Activated T-helper 2 cell treated with anti-CD3 and anti-CD28 coated beads, Interferon-gamma antibody, Interleukin-2, Interleukin-4, amounts not matched to agents 10 μg/mL and 5 μg/mL and 100 μg/mL, durations not matched to agents 14 hours and 24 hours and 36 hours (primary cell): ENCODE measurements around the gene PTHLH. TPM values are rescaled to one million over a fixed set of nuclear protein-coding genes. Genes with fewer than 3 reads are reported as not detected.

Source experiments
- DNase-seq: peaks from one replicate; pipeline ENCODE4 v3.0.0; 2021; ENCODE audit warnings: low spot score
- H3K27ac Mint-ChIP-seq: one replicate; pipeline ENCODE4 v1.8.0; 2021; ENCODE audit warnings: mixed read lengths
- H3K27me3 Mint-ChIP-seq: one replicate; pipeline ENCODE4 v1.8.0; 2021; ENCODE audit warnings: low read depth, mixed read lengths
- H3K36me3 Mint-ChIP-seq: one replicate; pipeline ENCODE4 v1.8.0; 2021; ENCODE audit warnings: low read depth, mixed read lengths
- H3K4me1 Mint-ChIP-seq: one replicate; pipeline ENCODE4 v1.8.0; 2021; ENCODE audit warnings: low read depth, mixed read lengths
- H3K4me3 Mint-ChIP-seq: one replicate; pipeline ENCODE4 v1.8.0; 2021; ENCODE audit warnings: low read depth, mild to moderate bottlenecking, moderate library complexity, mixed read lengths
- H3K9me3 Mint-ChIP-seq: one replicate; pipeline ENCODE4 v1.8.0; 2021; ENCODE audit warnings: mixed read lengths
- intact Hi-C: fragments of 100-400 bp; cut with micrococcal nuclease; formaldehyde crosslinking; loops from one replicate; pipeline ENCODE4 v1.15.1; 2023
- total RNA-seq: library from RNA; stranded (reverse); gene quantifications from 2 replicates; pipeline ENCODE4 v1.2.3, GENCODE V29; 2022

The PTHLH gene
- total RNA-seq = not detected in 2 replicates

GRCh38 chr12:27972721-27973120 lies at the start of gene PTHLH:
PTHLH (minus strand) TSS chr12:27972733; CDS start chr12:27969494, 3,239 bp downstream.
- Mint-ChIP-seq H3K36me3 (no peaks in the 10 kb centered on the region), H3K4me1 (peaks cover 9% of the 10 kb centered on the region), H3K4me3 (no peak within 1 kb of the TSS), H3K9me3 (no peaks in the 10 kb centered on the region), H3K27me3 (peaks cover 86% of the 10 kb centered on the region), H3K27ac (no peak within 1 kb of the TSS)
- intact Hi-C loops = loop anchor here (5.0 to 10.0 kb wide), 2 partner anchors 200 to 1848 kb away; partner anchors contain the start of gene BHLHE41
- DNase-seq = no peak

GRCh38 chr12:28021704-28022103 lies 49.2 kb upstream of the PTHLH start:
- peaks cover 1% of the 10 kb centered on the region for H3K27me3 Mint-ChIP-seq
- H3K27ac Mint-ChIP-seq = no peak overlapping the region
- intact Hi-C loops = no loop called here

GRCh38 chr12:28017873-28018255 lies 45.3 kb upstream of the PTHLH start:
- intact Hi-C loops = no loop called here
- H3K4me3 Mint-ChIP-seq = no peak overlapping the region
- no peak overlapping the region for H3K27ac Mint-ChIP-seq
- no peaks in the 10 kb centered on the region for H3K4me1 Mint-ChIP-seq
- H3K9me3 Mint-ChIP-seq = no peaks in the 10 kb centered on the region
- peaks cover 2% of the 10 kb centered on the region for H3K27me3 Mint-ChIP-seq
- DNase-seq = no peak
- no peaks in the 10 kb centered on the region for H3K36me3 Mint-ChIP-seq

More at GRCh38 chr12:28021704-28022103, 49.2 kb upstream of the PTHLH start:
- Mint-ChIP-seq H3K36me3 (no peaks in the 10 kb centered on the region), H3K9me3 (no peaks in the 10 kb centered on the region), H3K4me1 (no peaks in the 10 kb centered on the region), H3K4me3 (no peak overlapping the region)
- DNase-seq = no peak

GRCh38 chr12:28017126-28017872 lies 44.8 kb upstream of the PTHLH start:
- Mint-ChIP-seq H3K4me3 (no peak overlapping the region), H3K27me3 (peaks cover 2% of the 10 kb centered on the region), H3K4me1 (no peaks in the 10 kb centered on the region), H3K9me3 (no peaks in the 10 kb centered on the region), H3K27ac (no peak overlapping the region), H3K36me3 (no peaks in the 10 kb centered on the region)
- intact Hi-C loops = no loop called here
- DNase-seq = no peak

GRCh38 chr12:28015165-28015564 lies 42.6 kb upstream of the PTHLH start:
- intact Hi-C loops = no loop called here

GRCh38 chr12:28014196-28014595 lies 41.7 kb upstream of the PTHLH start:
- Mint-ChIP-seq H3K9me3 (no peaks in the 10 kb centered on the region), H3K27me3 (peaks cover 2% of the 10 kb centered on the region), H3K36me3 (no peaks in the 10 kb centered on the region), H3K4me3 (no peak overlapping the region), H3K27ac (no peak overlapping the region), H3K4me1 (no peaks in the 10 kb centered on the region)
- intact Hi-C loops = no loop called here
- no peak for DNase-seq

More at GRCh38 chr12:28015165-28015564, 42.6 kb upstream of the PTHLH start:
- Mint-ChIP-seq H3K27ac (no peak overlapping the region), H3K4me1 (no peaks in the 10 kb centered on the region), H3K36me3 (no peaks in the 10 kb centered on the region), H3K4me3 (no peak overlapping the region), H3K27me3 (peaks cover 2% of the 10 kb centered on the region), H3K9me3 (no peaks in the 10 kb centered on the region)
- DNase-seq = no peak

- intact Hi-C loops = no loop called here
- Mint-ChIP-seq H3K4me3 (no peak overlapping the region), H3K36me3 (no peaks in the 10 kb centered on the region), H3K9me3 (peaks cover 4% of the 10 kb centered on the region), H3K4me1 (no peaks in the 10 kb centered on the region), H3K27me3 (peaks cover 2% of the 10 kb centered on the region), H3K27ac (no peak overlapping the region)
- DNase-seq = no peak
Observed at GRCh38 chr12:28012333-28012918, 39.9 kb upstream of the PTHLH start.

GRCh38 chr12:28010036-28010435 lies 37.5 kb upstream of the PTHLH start:
- intact Hi-C loops = no loop called here
- no peak for DNase-seq
- no peaks in the 10 kb centered on the region for H3K36me3 Mint-ChIP-seq
- peaks cover 4% of the 10 kb centered on the region for H3K9me3 Mint-ChIP-seq
- no peaks in the 10 kb centered on the region for H3K4me1 Mint-ChIP-seq
- H3K27me3 Mint-ChIP-seq = no peaks in the 10 kb centered on the region
- H3K4me3 Mint-ChIP-seq = no peak overlapping the region
- H3K27ac Mint-ChIP-seq = no peak overlapping the region

GRCh38 chr12:27999970-28000369 lies 27.4 kb upstream of the PTHLH start:
- no peaks in the 10 kb centered on the region for H3K27me3 Mint-ChIP-seq
- H3K9me3 Mint-ChIP-seq = no peaks in the 10 kb centered on the region
- intact Hi-C loops = no loop called here
- no peak overlapping the region for H3K4me3 Mint-ChIP-seq
- H3K36me3 Mint-ChIP-seq = no peaks in the 10 kb centered on the region
- H3K27ac Mint-ChIP-seq = no peak overlapping the region
- no peak for DNase-seq
- no peaks in the 10 kb centered on the region for H3K4me1 Mint-ChIP-seq

GRCh38 chr12:27999521-27999920 lies 27.0 kb upstream of the PTHLH start:
- no peak overlapping the region for H3K27ac Mint-ChIP-seq
- H3K36me3 Mint-ChIP-seq = no peaks in the 10 kb centered on the region
- no peaks in the 10 kb centered on the region for H3K4me1 Mint-ChIP-seq
- intact Hi-C loops = no loop called here
- DNase-seq = no peak
- no peaks in the 10 kb centered on the region for H3K9me3 Mint-ChIP-seq
- no peak overlapping the region for H3K4me3 Mint-ChIP-seq
- no peaks in the 10 kb centered on the region for H3K27me3 Mint-ChIP-seq

- DNase-seq = no peak
- Mint-ChIP-seq H3K36me3 (no peaks in the 10 kb centered on the region), H3K4me3 (no peak overlapping the region), H3K27ac (no peak overlapping the region), H3K4me1 (no peaks in the 10 kb centered on the region), H3K9me3 (no peaks in the 10 kb centered on the region), H3K27me3 (no peaks in the 10 kb centered on the region)
- intact Hi-C loops = no loop called here
Observed at GRCh38 chr12:27998658-27999057, 26.1 kb upstream of the PTHLH start.

GRCh38 chr12:27998170-27998569 lies 25.6 kb upstream of the PTHLH start:
- H3K4me1 Mint-ChIP-seq = no peaks in the 10 kb centered on the region
- H3K27ac Mint-ChIP-seq = no peak overlapping the region
- H3K9me3 Mint-ChIP-seq = no peaks in the 10 kb centered on the region
- H3K4me3 Mint-ChIP-seq = no peak overlapping the region
- intact Hi-C loops = no loop called here
- no peaks in the 10 kb centered on the region for H3K36me3 Mint-ChIP-seq
- no peaks in the 10 kb centered on the region for H3K27me3 Mint-ChIP-seq
- no peak for DNase-seq

GRCh38 chr12:27996761-27997160 lies 24.2 kb upstream of the PTHLH start:
- no peak for DNase-seq
- H3K4me3 Mint-ChIP-seq = no peak overlapping the region
- no peaks in the 10 kb centered on the region for H3K9me3 Mint-ChIP-seq
- H3K27ac Mint-ChIP-seq = no peak overlapping the region
- intact Hi-C loops = no loop called here
- no peaks in the 10 kb centered on the region for H3K4me1 Mint-ChIP-seq
- H3K36me3 Mint-ChIP-seq = no peaks in the 10 kb centered on the region
- no peaks in the 10 kb centered on the region for H3K27me3 Mint-ChIP-seq
